HUDEP-2 (cell line): ENCODE results near the gene MAP1S.
A peak's percentile ranks its signal among the peaks of the same experiment; 100 is the strongest.

Experiments used
- DNase-seq, 76 experiments: peaks; one replicate each; lab custom pipeline; 2025; ENCODE audit not compliant: unreplicated experiment in 76 of 76; lab: John Stamatoyannopoulos, UW

Gene MAP1S

GRCh38 chr19:17687857-17688784, 31.2 kb upstream of the MAP1S start, which contains the start of gene UNC13A:
UNC13A (minus strand) TSS chr19:17688354; CDS start chr19:17688199, 155 bp downstream.
- DNase-seq = peak in 49 of 76 experiments; percentile 9 to 66 (median 38)

GRCh38 chr19:17688853-17689595, 30.3 kb upstream of the MAP1S start:
- DNase-seq = no peak

GRCh38 chr19:17692566-17692965, 26.7 kb upstream of the MAP1S start:
- no peak for DNase-seq

DNA sequence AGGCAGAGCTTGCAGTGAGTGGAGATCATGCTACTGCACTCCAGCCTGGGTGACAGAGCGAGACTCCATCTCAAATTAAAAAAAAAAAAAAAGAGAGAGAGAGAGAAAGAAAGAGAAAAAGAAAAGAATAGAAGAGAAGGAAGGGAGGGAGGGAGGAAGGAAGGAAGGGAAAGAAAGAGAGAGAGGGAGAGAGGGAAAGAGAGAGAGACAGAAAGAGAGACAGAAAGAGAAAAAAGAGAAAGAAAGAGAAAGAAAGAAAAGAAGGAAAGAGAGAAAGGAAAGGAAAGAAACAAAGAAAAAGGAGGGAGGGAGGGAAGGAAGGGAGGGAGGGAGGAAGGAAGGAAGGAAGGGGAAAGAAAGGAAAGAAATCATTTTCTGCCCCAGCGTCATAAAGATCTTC, 24.1 kb upstream of the MAP1S start:
- no peak for DNase-seq

- DNase-seq = peak in 43 of 76 experiments; percentile 14 to 73 (median 41)
Observed at GRCh38 chr19:17703824-17704463, 15.3 kb upstream of the MAP1S start.

DNA sequence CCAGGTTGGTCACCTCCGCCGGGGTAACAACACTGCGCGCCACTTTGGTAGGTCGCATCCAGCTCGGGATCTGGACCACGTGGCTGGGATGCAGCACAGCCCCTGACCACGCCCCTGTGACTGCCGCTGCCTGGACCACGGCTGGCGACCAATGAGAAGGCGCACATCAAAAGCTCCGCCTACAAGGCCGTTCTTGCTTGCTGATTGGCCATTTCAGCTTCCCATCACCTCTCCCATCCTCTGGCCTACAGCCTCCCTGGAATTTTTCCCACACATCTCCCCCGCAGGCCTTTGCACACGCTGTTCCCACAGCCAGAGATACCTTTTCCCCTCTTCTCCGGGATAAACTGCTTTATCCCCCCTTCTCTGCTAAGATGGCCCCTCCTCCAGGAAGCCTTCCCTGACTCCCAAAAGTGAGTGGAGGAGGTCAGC, 12.5 kb upstream of the MAP1S start:
- DNase-seq = peak in 7 of 76 experiments; percentile 10 to 30 (median 16)

GRCh38 chr19:17711851-17712250, 7.4 kb upstream of the MAP1S start:
- no peak for DNase-seq

DNA sequence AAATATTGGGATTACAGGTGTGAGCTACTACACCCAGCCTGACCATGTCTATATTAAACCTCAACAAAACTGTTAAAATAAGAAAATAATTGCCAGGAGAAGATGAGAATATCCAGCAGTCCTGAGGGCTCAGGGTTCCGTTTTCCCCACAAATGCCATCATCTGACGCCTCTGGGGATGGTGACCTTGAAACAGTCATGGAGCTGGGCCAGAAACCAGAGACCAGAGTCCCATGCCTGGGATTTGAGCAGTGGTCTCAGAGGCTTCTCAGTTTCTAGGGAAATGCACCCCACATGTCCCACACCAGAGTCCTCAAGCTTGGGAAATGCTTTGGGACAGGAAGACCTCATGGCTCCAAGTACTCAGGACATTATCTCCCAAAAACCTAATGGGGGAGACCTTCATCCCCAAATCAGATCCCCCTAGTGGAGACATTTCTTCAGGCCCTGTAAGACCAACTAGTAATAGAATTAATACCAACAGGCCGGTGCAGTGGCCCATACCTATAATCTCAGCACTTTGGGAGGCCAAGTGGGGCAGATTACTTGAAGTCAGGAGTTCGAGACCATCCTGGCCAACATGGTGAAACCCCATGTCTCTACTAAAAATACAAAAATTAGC, 2.9 kb upstream of the MAP1S start:
- DNase-seq = peak in 1 of 76 experiments; percentile 21

- DNase-seq = no peak
Observed at GRCh38 chr19:17718550-17718946, 732 bp upstream of the MAP1S start.

DNA sequence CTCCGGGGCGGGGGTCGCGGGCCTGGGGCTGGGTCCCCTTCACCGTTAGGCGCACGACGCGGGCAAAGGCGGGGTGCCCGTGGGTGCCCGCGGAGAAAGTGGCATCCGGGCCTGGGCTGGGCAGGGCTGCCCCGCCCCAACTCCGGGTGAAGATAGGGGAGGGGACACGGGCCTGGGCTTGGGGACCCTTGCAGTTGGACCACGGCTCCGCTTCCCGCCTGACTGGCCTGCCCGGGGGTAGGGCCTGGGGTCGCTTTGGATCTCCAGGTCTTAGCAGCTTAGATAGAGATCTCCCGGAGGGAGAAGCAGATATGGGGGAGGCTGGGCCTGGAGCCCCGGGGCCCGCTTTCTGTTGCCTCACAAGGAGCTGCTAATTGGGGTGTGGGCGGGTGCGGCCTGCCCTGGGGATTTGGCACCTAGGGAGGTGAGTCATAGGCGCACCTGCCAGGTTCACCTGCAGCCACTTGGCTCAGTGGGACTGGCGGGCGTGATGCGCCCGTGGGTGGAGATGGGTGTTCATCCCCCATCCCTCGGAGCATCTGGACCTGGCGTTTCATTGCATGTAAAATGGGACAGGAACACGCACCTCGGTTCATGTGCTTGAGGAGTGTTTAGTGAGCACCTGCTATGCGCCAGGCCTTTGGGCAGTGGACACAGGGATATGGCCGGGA, 585 bp downstream of the MAP1S start:
- DNase-seq = no peak

DNA sequence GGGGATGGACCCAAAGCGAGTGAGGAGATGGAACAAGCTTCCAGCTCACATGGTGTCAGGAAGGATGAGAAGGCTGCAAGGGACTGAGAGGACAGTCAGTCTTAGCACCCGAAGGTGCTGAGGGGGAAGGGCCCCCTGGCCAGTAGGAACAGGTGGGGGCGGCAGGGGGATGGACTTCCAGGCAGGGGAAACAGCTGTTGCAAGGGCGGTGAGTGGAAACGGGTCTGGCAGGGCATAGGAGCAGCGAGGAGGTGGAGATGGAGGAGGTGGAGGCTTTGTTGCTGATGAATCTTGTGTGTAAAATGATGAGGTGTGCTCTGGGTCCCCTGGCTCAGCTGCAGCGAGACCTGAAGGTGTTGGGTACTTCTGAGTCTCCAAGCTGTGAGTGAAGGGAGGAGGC, 1.2 kb downstream of the MAP1S start:
- DNase-seq = no peak

GRCh38 chr19:17721111-17721628, 1.9 kb downstream of the MAP1S start:
- DNase-seq = peak in 3 of 76 experiments; percentile 31 to 37 (median 33)

DNA sequence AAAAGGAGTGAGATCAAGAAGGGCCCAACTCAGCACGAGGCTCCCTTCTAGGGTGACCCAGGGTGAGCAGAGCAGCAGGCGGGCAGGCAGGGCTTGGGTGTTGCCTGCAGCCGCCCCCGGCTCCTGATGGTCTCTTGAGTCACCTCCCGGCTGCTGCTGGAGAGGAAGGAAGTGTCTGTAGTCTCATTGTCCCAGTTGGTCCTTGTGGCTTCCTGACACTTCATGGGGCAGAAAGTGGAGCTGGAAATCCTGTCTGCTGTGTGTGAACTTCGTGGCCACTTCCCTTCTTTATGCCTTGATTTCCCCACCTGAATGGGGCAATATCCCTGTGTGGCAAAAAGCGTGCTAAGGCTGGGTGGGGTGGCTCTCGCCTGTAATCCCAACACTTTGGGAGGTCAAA, 2.5 kb downstream of the MAP1S start:
- DNase-seq = peak in 53 of 76 experiments; percentile 12 to 74 (median 38)

- DNase-seq = no peak
Observed at GRCh38 chr19:17722655-17723240, 3.5 kb downstream of the MAP1S start.

GRCh38 chr19:17724655-17725054, 5.4 kb downstream of the MAP1S start:
- no peak for DNase-seq

- DNase-seq = no peak
Observed at GRCh38 chr19:17725422-17726078, 6.3 kb downstream of the MAP1S start.

DNA sequence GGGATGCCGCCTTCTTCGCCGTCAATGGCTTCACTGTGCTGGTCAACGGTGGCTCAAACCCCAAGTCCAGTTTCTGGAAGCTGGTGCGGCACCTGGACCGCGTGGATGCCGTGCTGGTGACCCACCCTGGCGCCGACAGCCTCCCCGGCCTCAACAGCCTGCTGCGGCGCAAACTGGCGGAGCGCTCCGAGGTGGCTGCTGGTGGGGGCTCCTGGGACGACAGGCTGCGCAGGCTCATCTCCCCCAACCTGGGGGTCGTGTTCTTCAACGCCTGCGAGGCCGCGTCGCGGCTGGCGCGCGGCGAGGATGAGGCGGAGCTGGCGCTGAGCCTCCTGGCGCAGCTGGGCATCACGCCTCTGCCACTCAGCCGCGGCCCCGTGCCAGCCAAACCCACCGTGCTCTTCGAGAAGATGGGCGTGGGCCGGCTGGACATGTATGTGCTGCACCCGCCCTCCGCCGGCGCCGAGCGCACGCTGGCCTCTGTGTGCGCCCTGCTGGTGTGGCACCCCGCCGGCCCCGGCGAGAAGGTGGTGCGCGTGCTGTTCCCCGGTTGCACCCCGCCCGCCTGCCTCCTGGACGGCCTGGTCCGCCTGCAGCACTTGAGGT, 7.0 kb downstream of the MAP1S start:
- DNase-seq = no peak

DNA sequence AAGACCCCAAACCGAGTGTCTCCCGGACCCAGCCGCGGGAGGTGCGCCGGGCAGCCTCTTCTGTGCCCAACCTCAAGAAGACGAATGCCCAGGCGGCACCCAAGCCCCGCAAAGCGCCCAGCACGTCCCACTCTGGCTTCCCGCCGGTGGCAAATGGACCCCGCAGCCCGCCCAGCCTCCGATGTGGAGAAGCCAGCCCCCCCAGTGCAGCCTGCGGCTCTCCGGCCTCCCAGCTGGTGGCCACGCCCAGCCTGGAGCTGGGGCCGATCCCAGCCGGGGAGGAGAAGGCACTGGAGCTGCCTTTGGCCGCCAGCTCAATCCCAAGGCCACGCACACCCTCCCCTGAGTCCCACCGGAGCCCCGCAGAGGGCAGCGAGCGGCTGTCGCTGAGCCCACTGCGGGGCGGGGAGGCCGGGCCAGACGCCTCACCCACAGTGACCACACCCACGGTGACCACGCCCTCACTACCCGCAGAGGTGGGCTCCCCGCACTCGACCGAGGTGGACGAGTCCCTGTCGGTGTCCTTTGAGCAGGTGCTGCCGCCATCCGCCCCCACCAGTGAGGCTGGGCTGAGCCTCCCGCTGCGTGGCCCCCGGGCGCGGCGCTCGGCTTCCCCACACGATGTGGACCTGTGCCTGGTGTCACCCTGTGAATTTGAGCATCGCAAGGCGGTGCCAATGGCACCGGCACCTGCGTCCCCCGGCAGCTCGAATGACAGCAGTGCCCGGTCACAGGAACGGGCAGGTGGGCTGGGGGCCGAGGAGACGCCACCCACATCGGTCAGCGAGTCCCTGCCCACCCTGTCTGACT, 7.9 kb downstream of the MAP1S start:
- no peak for DNase-seq
